Jurkat, Clone E6-1 (cell line): ENCODE results near the gene CP. TPM values are rescaled to one million over a fixed set of nuclear protein-coding genes. Genes with fewer than 3 reads are reported as not detected.
"Not testable (repeated sequence)": the region's sequence is repeated elsewhere in the genome, so short reads cannot be mapped to it uniquely, and the experiment has no call there.

ENCODE experiments used
- DNase-seq: peaks from one replicate; pipeline ENCODE4 v3.0.0-alpha.2; 2011; ENCODE audit warnings: low read depth, low spot score
- H3K4me3 ChIP-seq: 2 replicates; pipeline ENCODE4 v1.5.1; 2011; ENCODE audit warnings: mild to moderate bottlenecking, low read length, control low read depth, moderate library complexity
- polyA plus RNA-seq: library from polyadenylated mRNA; unstranded; fragments of >200 nt; gene quantifications from one replicate; pipeline ENCODE4 v1.2.1, GENCODE V29; 2012; ENCODE audit warnings: missing spikeins; ENCODE audit not compliant: insufficient read length, insufficient read depth

Gene CP
- polyA plus RNA-seq: not detected

DNA sequence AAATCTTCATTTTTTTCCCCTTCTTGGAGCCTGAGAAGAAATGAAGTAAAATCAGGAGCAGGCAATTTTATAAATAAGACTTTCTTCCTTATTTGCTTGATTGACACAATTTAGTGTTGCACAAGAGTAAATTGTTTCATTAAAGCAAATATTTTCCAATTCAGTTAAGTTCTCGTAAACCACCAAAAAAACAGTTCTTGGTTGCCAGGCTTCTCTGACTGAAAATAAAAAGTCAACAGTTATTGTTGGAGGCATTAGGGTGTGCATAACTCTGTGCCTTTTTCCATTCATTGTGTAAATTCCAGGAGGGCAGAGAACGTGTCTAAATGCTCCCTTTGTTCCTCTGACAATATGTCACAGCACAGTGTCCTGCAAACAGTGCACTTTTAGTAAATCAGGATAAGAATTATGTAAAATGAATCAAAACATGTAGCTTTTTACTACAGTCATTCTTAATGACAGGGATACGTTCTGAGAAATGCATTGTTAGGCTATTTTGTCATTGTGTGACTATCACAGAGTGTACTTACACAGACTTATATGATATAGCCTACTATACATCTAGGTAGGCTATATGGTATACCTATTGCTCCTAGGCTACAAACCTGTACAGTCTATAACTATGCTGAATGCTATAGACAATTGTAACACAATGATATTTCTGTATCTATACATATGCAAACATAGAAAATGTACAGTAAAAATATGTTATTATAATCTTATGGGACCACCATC lies at the start of gene CP:
Gene CP, minus strand, starts transcription at position 47 of the 735 bp plus-strand sequence. Its CDS starts 37 bp downstream, at position 10.
- no peak for DNase-seq
- H3K4me3 ChIP-seq: no peak within 1 kb of the TSS

GRCh38 chr3:149270180-149270579 lies 48.6 kb upstream of the CP start:
- no peak for DNase-seq

DNA sequence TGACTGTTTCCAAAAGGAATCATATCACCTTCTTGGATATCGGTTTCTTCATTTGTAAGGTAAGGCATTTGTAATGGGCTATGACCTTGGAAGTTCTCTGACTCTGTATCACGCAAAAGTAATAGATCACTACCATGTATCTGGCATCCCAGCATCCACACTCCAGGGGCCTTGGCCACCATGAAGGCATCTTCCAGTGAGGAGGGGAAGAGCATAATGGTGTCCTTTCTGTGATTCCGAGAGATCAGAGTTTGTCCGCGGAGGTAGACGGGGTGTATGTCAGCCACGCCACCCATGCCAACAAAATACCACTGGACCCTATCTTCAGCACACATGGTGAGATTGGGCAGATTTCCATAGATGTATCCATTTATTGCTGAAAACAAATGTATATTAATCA lies 48.1 kb upstream of the CP start:
- no peak for DNase-seq

More at GRCh38 chr3:149270180-149270579, 48.6 kb upstream of the CP start:
- H3K4me3 ChIP-seq: no peak overlapping the region

DNA sequence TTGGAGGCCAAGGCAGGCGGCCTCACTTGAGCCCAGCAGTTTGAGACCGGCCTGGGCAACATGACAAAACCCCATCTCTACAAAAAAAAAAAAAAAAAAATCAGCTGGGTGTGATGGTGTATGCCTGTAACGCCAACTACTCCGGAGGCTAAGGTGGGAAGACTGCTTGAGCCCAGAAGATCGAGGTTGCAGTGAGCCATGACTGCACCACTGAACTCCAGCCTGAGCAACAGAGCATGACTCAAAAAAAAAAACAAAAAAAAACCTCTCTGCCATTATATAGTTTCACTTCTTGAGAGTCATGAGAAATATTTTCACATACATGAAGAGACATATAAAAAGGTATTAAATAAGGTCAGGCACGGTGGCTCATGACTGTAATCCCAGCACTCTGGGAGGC lies 45.9 kb upstream of the CP start:
- no peak overlapping the region for H3K4me3 ChIP-seq
- no peak for DNase-seq

More for the DNA sequence above, 48.1 kb upstream of the CP start:
- H3K4me3 ChIP-seq: no peak overlapping the region

DNA sequence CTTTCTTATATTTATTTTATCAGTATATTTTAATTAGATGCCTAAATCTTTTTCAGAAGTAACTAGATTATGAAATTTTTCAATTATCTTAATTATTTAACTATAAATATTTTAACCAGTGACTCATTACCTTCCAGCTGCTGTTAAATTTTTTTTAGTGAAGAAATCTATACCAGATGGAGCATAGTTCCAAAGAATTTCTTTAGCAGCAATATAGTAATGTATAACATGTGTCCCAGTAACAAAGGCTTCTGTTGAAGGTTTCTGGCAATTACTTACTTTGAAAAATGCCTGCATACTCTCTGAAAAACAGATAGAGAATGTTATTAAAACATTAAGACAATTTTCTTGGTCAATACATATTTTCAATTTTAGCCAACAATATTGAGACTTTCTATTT lies 45.1 kb upstream of the CP start:
- H3K4me3 ChIP-seq: no peak overlapping the region
- no peak for DNase-seq

DNA sequence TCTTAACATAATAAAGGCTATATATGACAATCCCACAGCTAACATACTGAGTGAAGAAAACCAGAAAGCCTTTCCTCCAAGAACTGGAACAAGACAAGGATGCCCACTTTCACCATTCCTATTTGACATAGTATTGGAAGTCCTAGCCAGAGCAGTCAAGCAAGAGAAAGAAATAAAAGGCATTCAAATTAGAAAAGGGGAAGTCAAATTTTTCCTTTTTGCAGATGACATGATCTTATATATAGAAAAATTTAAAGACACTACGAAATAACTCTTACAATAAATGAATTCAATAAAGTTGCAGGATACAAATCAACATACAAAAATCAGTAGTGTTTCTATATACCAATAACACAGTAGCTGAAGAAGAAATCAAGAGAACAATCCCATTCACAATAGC lies 42.2 kb upstream of the CP start:
- H3K4me3 ChIP-seq: no peak overlapping the region
- DNase-seq: no peak

DNA sequence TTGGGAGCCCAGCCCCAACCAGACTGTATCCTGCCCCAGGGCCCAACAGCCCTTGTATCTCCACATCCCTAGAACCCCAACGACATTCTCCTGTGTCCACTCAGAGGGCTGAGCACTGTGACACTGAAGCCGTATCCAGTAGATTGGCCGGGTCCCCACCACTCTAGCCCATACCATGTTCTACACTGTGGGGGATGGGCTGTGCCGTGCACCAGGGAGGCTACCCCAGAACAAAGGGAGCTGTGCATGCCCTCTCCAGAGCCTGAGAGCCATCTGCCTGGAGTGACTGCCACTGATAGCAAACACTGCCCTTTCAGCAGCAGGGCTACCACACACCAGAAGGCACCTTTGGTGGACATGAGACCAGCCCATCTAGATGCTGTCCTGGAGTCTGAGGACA lies 37.1 kb upstream of the CP start:
- no peak overlapping the region for H3K4me3 ChIP-seq
- DNase-seq: no peak

DNA sequence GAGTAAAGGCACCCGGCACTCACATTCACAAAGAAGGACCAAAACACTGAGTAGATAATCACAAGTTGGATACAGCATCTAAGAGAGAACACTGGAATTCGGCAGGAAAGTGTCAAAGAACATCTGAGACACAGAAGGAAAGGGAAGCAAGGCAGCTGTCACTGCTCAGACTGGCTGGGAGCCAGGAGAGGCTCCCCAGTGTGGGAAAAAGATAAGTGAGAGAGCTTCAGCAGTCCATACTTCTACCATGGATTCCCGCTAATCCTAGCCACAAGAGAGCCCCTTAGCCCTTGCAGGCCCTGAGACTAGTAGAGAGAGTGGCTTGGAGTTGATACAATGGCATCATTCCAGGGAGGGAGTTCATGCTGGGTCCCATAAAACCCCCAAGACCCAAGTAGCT lies 36.7 kb upstream of the CP start:
- no peak for DNase-seq

DNA sequence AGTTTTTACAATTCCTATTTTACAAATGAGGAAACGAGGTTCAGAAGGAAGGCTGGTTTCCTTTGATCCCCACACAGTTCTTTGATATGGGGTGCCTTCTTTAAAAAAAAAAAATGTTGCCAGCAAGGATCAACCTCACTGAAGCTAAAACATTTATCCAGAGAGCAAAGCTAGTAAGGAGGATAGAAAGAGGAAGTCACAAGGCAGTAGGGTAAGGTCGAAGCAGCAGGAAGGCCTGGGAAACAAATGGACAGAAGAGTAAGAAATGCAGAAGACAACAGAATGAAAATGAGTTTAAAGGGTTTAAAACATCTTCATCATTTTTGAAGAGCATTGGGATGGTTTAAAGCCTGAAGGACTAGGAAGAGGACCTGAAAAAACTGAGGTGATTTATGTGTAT lies 30.6 kb upstream of the CP start:
- DNase-seq: no peak
- H3K4me3 ChIP-seq: no peak overlapping the region

More for the DNA sequence above, 36.7 kb upstream of the CP start:
- H3K4me3 ChIP-seq: no peak overlapping the region

GRCh38 chr3:149251186-149251585 lies 29.6 kb upstream of the CP start:
- no peak for DNase-seq
- no peak overlapping the region for H3K4me3 ChIP-seq

- DNase-seq: no peak
- no peak overlapping the region for H3K4me3 ChIP-seq
Observed at GRCh38 chr3:149247929-149248691, 26.5 kb upstream of the CP start.

DNA sequence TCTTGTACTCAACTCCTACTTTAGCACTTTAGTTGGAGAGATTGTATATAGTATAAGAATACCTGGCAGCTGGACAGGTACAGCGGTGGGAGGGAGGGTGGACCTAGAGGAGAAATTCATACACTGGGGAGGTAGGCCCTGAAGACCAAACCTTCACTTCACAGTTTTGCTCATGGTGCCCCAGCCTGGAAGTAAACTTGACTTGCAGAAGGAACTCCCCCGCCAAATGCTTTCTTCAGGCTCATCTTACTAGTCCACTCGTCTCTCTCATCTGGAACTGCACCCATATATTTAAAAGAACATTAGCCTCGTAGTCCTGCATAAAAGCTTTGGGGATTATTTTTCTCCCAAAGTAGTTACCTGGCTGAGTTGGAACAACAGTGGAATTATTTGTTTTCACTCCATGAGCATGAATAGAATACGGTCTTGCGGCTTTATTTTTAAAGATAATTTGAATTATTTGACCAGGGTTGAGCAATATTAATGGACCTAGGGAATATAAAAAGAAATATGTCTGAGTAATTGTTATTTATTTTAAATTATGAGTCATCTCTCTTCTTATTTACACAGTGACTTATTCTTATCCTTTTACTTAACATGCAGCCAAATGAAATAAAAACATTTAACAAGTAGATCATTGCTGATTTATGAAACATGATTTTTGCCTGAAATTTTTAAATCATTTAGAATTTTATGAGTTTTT lies 25.5 kb upstream of the CP start:
- no peak overlapping the region for H3K4me3 ChIP-seq
- no peak for DNase-seq

DNA sequence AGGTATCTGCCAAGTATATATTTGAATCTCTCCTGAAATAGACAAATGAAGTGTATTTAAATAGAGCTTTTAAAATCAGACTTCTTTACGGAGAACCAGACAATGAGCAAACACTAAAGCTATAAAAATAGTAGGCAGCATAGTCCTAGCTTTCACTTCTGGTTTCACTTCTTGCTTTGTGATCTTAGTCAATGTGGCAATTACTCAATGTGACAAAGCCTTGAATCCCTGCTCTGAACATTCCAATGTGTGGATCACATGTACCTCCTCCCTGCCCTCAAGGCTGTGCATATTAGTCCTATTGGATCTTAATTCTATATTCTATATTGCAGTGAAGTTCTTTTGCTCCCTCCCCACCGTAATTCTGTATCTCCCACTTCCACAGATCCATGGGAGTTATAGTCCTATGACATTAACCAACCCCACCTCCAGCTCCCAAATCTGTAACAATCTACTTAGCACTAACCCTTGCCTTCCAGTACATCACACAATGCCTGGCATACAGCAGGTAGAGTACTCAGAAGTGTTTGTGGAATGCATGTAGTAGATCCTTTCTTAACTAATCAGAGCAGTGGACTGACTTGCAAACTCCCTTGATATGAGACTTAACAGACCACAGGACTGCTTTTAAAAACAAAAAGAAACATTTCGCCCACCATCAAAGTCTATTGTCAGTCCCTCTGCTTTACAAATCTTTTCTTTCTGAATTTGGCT lies 24.3 kb upstream of the CP start:
- DNase-seq: no peak
- no peak overlapping the region for H3K4me3 ChIP-seq

DNA sequence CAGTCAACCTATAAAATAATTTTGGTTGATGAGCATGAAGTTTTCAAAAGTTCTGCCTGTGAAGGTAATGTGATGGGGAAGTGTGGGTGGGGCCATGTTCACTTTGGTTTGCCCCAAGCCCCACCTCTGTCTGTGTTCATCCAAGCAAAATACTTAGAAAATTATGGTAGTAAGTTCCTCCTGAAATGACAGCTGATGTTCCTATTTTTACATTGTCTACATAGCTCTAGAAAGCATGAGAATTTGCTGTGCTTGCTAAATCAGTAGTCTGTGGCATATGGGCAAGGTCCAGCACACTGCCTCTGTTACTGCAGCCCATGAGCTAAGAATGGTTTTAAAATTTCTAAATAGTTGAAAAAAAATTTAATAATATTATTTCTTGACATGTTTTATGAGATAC lies 21.9 kb upstream of the CP start:
- DNase-seq: no peak
- no peak overlapping the region for H3K4me3 ChIP-seq

GRCh38 chr3:149239357-149239936 lies 17.8 kb upstream of the CP start:
- H3K4me3 ChIP-seq: no peak overlapping the region
- DNase-seq: no peak

GRCh38 chr3:149238268-149238667 lies 16.6 kb upstream of the CP start:
- not testable (repeated sequence) for DNase-seq, H3K4me3 ChIP-seq

GRCh38 chr3:149235599-149236424 lies 14.2 kb upstream of the CP start:
- no peak for DNase-seq
- no peak overlapping the region for H3K4me3 ChIP-seq

DNA sequence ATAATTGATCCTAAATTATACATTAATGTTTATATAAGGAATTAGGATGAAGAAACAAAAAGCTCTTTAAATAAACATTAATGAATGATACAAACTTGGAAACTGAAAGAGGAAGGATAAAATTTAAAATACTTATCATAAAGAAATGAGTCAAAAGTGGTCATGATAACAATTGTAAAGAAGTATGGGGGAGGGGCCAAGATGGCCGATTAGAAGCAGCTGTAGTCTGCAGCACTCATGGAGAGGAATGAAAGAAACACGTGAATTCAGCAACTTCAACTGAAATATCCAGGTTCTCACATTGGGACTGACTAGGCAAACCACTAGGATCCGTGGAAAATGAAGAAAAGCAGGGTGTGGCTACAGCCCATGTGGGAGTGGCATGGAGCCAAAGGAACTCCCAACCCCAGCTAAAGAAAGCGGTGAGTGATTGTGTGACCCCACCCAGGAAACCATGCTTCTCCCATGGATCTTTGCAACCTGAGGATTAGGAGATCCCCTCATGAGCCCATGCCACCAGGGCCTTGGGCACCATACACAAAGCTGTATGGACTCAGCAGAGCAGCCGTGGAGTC lies 13.1 kb upstream of the CP start:
- DNase-seq: no peak
- no peak overlapping the region for H3K4me3 ChIP-seq
